Skeletal muscle satellite cell (primary cell): ENCODE results near the gene RNF214.

Source experiments
- H3K27me3 ChIP-seq: 2 replicates; pipeline ENCODE4 v1.7.0; 2013; ENCODE audit warnings: low read length; ENCODE audit not compliant: control insufficient read depth, insufficient read depth
- H3K36me3 ChIP-seq: 2 replicates; pipeline ENCODE4 v1.7.0; 2013; ENCODE audit warnings: mild to moderate bottlenecking, control low read depth, low read length; ENCODE audit not compliant: insufficient read depth
- H3K4me1 ChIP-seq: 2 replicates; pipeline ENCODE4 v1.7.0; 2013; ENCODE audit warnings: low read length; ENCODE audit not compliant: control insufficient read depth, insufficient read depth
- H3K4me2 ChIP-seq: 2 replicates; pipeline ENCODE4 v1.7.0; 2013; ENCODE audit warnings: mild to moderate bottlenecking, low read length
- H3K4me3 ChIP-seq: 2 replicates; pipeline ENCODE4 v1.7.0; 2013; ENCODE audit warnings: low read length
- H3K9ac ChIP-seq: 2 replicates; pipeline ENCODE4 v1.7.0; 2013; ENCODE audit warnings: mild to moderate bottlenecking, low read depth, low read length, moderate library complexity
- H3K9me3 ChIP-seq: replicated peaks from 2 replicates; pipeline ENCODE4 v1.7.0; 2013; ENCODE audit warnings: mild to moderate bottlenecking, control low read depth, low read length

RNF214 gene

DNA sequence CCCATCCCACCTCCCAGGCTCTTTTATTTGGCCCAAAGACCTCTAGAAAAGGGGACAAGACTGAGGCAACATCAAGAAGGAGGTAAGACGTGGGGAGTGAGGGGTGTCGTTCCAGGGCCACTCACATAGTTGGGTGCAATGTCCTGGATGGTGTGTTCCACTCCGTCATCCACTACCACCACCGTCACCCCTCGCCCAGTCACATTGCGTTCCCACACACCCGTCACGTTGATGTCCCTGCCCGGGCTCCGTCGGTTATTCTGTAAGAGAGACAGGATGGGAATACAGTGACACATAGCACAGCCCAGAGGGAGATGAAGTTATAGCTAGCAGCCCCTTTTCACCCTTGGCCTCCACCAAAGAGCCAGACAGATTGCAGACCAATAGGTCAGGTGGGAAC, 4.4 kb upstream of the RNF214 start:
- H3K4me3 ChIP-seq = no peak overlapping the region
- no peaks in the 10 kb centered on the region for H3K9me3 ChIP-seq
- no peak overlapping the region for H3K4me2 ChIP-seq
- peaks cover 17% of the 10 kb centered on the region for H3K4me1 ChIP-seq
- no peaks in the 10 kb centered on the region for H3K27me3 ChIP-seq
- peaks cover 59% of the 10 kb centered on the region for H3K36me3 ChIP-seq
- H3K9ac ChIP-seq = no peak overlapping the region

DNA sequence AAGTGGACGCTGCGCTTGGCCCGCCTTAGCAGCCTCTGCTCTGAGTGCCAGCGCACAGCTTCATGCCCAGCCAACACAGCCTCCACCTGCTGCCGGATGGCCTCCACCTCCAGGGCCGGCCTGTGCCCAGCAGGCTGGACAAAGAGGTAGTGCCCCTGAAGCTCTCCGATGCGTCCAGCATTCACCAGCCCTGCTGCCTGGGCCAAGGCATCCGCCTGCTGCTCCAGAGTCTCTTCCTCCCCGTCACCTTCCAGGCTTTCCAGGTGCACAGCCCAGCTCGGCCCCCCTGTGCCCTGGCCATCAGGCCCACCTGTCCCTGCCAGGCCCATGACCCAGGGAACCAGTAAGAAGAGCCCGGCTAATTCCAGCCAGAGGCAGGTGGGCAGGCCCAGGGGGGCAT, 3.1 kb upstream of the RNF214 start:
- Histone ChIP-seq H3K9ac (no peak overlapping the region), H3K36me3 (peaks cover 48% of the 10 kb centered on the region), H3K9me3 (no peaks in the 10 kb centered on the region), H3K4me3 (no peak overlapping the region), H3K27me3 (no peaks in the 10 kb centered on the region), H3K4me1 (peaks cover 28% of the 10 kb centered on the region), H3K4me2 (no peak overlapping the region)

GRCh38 chr11:117229931-117230285, 2.6 kb upstream of the RNF214 start:
- H3K4me3 ChIP-seq = peak overlapping the region; percentile 100
- peak overlapping the region; percentile 99 for H3K4me2 ChIP-seq
- H3K9me3 ChIP-seq = no peaks in the 10 kb centered on the region
- peak overlapping the region; percentile 99 for H3K9ac ChIP-seq
- peaks cover 46% of the 10 kb centered on the region for H3K36me3 ChIP-seq
- H3K4me1 ChIP-seq = peaks cover 28% of the 10 kb centered on the region
- H3K27me3 ChIP-seq = no peaks in the 10 kb centered on the region

GRCh38 chr11:117230286-117230961, 2.0 kb upstream of the RNF214 start:
- H3K27me3 ChIP-seq = no peaks in the 10 kb centered on the region
- H3K36me3 ChIP-seq = peaks cover 44% of the 10 kb centered on the region
- peak overlapping the region; percentile 99 for H3K9ac ChIP-seq
- H3K4me2 ChIP-seq = peak overlapping the region; percentile 99
- peaks cover 28% of the 10 kb centered on the region for H3K4me1 ChIP-seq
- H3K9me3 ChIP-seq = no peaks in the 10 kb centered on the region
- peak overlapping the region; percentile 100 for H3K4me3 ChIP-seq

DNA sequence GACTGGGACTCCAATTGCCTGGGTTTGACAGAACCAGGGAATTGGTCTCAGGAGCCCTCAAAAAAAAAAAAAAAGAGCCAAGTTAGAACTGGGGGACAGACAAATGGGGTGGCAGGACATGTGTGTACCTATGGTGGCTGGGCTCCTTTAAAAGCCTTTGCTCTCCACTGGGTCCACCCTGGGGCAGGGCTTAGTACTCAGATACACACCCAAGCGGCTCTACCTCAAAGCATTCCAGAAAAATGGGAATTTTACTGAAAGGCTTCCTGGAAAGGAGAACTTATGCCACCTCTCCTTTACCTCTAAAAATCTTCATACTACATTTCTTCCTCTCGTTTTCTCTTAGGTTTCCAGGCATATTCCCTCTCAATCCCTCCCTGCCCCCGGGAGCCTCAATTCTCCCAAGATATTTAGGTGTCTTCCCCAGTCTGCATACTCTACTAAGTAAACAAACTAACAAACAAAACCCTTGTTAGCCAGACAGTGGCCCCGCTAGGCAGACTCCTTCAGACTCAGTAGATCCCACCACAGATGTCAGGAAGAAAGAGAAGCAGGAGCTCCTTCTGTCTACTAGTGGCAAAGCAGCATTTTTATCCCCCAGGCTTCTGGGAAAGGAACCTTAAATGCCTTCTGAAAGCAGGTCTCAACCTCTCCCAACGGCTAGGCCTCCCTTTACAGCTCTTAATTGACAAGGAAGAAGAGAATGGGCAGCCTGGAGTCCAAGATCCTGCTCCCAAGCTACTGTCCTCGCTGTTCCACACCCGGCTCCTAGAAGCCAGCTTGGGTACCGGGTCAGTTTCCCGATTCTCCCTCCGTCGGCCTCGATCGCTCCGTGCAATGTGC, 1.3 kb upstream of the RNF214 start:
- Histone ChIP-seq H3K9ac (peak overlapping the region; percentile 99), H3K4me1 (peaks cover 28% of the 10 kb centered on the region), H3K4me3 (peak overlapping the region; percentile 100), H3K9me3 (no peaks in the 10 kb centered on the region), H3K36me3 (peaks cover 38% of the 10 kb centered on the region), H3K27me3 (no peaks in the 10 kb centered on the region), H3K4me2 (peak overlapping the region; percentile 99)

DNA sequence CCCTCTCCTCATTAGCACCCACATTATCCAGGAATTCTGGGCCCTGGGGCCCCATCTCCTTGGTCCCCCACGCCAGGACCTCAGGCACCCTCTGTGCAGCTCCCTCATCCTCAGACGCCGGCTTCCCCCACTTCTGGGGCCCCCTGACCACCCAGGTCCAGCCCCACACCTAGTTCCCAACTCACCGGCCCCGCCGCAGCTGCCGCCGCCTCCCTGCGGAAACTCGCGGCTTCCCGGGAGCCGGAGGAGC, 704 bp upstream of the RNF214 start, which contains the start of gene PCSK7:
Gene PCSK7 (minus strand): TSS at position 232 of the 250 bp plus-strand sequence. CDS start 2,229 bp downstream, outside the sequence.
- H3K4me2 ChIP-seq = peak within 1 kb of the TSS; percentile 99
- peak within 1 kb of the TSS; percentile 99 for H3K9ac ChIP-seq
- H3K27me3 ChIP-seq = no peaks in the 10 kb centered on the region
- no peaks in the 10 kb centered on the region for H3K9me3 ChIP-seq
- H3K4me3 ChIP-seq = peak within 1 kb of the TSS; percentile 100
- peaks cover 36% of the 10 kb centered on the region for H3K36me3 ChIP-seq
- peaks cover 28% of the 10 kb centered on the region for H3K4me1 ChIP-seq

GRCh38 chr11:117232911-117233409, 489 bp downstream of the RNF214 start:
- peak overlapping the region; percentile 85 for H3K9ac ChIP-seq

GRCh38 chr11:117238221-117238620, 5.8 kb downstream of the RNF214 start:
- Histone ChIP-seq H3K9ac (peak overlapping the region; percentile 33), H3K4me3 (no peak overlapping the region), H3K4me2 (no peak overlapping the region), H3K4me1 (peaks cover 24% of the 10 kb centered on the region), H3K36me3 (peaks cover 11% of the 10 kb centered on the region), H3K27me3 (no peaks in the 10 kb centered on the region), H3K9me3 (no peaks in the 10 kb centered on the region)

More at GRCh38 chr11:117232911-117233409, 489 bp downstream of the RNF214 start:
- H3K9me3 ChIP-seq = no peaks in the 10 kb centered on the region
- peak overlapping the region; percentile 92 for H3K4me2 ChIP-seq
- H3K4me1 ChIP-seq = peaks cover 28% of the 10 kb centered on the region
- H3K36me3 ChIP-seq = peaks cover 26% of the 10 kb centered on the region
- H3K27me3 ChIP-seq = no peaks in the 10 kb centered on the region
- H3K4me3 ChIP-seq = peak overlapping the region; percentile 100

DNA sequence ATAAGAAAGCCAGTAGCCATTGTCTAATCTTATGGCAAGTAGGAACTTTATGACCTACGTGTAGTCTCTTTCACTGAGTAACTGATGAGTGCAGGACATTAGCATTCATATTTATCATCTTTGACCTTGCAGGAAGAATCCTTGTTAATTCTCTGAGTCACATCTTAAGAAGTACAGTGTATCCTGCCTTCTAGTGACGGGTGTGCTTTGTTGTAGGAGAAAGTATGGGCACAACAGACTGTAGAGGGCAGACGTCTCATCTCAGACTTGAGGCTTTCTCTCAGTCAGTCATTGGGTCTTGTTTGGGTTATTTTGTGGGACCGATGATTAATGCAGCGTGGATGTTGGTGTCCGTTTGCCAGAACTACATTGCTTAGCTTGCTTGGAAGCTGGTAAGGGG, 6.8 kb downstream of the RNF214 start:
- peak overlapping the region; percentile 13 for H3K4me2 ChIP-seq
- H3K9me3 ChIP-seq = no peaks in the 10 kb centered on the region
- H3K36me3 ChIP-seq = peaks cover 18% of the 10 kb centered on the region
- H3K27me3 ChIP-seq = no peaks in the 10 kb centered on the region
- no peak overlapping the region for H3K9ac ChIP-seq
- H3K4me3 ChIP-seq = no peak overlapping the region
- peaks cover 14% of the 10 kb centered on the region for H3K4me1 ChIP-seq

- no peak overlapping the region for H3K4me3 ChIP-seq
- no peak overlapping the region for H3K9ac ChIP-seq
- H3K9me3 ChIP-seq = no peaks in the 10 kb centered on the region
- no peaks in the 10 kb centered on the region for H3K4me1 ChIP-seq
- no peaks in the 10 kb centered on the region for H3K27me3 ChIP-seq
- H3K36me3 ChIP-seq = peaks cover 40% of the 10 kb centered on the region
- no peak overlapping the region for H3K4me2 ChIP-seq
Measured at GRCh38 chr11:117248341-117248740, 15.9 kb downstream of the RNF214 start.

DNA sequence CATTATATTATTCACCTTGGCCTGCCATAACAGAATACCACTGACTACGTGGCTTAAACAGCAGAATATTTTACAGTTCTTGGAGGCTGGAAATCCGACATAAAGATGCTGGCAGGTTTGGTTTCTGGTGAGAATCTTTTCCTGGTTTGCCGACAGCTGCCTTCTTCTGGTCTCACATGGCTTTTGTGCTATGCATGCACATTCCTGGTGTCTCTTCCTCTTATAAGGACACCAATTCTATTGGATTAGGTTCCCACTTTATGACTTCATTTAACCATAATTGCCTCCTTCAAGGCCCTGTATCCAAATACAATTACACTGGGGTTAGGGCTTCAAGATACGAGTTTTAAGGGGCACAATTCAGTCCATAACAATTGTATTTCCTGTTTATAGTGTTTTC, 17.1 kb downstream of the RNF214 start:
- H3K9ac ChIP-seq = no peak overlapping the region
- no peak overlapping the region for H3K4me3 ChIP-seq
- no peak overlapping the region for H3K4me2 ChIP-seq
- peaks cover 34% of the 10 kb centered on the region for H3K36me3 ChIP-seq
- no peaks in the 10 kb centered on the region for H3K9me3 ChIP-seq
- H3K27me3 ChIP-seq = no peaks in the 10 kb centered on the region
- H3K4me1 ChIP-seq = no peaks in the 10 kb centered on the region
